MM.1S (cell line): Measurements from ENCODE around the gene IFITM5.
"Not testable (repeated sequence)": the region's sequence is repeated elsewhere in the genome, so short reads cannot be mapped to it uniquely, and the experiment has no call there.

Source experiments
- CTCF ChIP-seq: fragments of 300-600 bp; sonication (generic); IDR thresholded peaks from 2 replicates; pipeline ENCODE4 v1.5.1; 2016; ENCODE audit warnings: antibody characterized with exemption, low read length, mixed read lengths
- EZH2 ChIP-seq: fragments of 300-600 bp; sonication (generic); optimal IDR thresholded peaks from 2 replicates; pipeline ENCODE3; 2017; ENCODE audit warnings: low read depth, mild to moderate bottlenecking, antibody characterized with exemption, low read length, mixed read lengths

- TF ChIP-seq CTCF, EZH2: not testable (repeated sequence)
Measured at GRCh38 chr11:317668-318404, 18.5 kb upstream of the IFITM5 start.
